Peyer's patch (tissue), 4 donors: ENCODE data around the gene LCN9.

Source experiments
- CTCF ChIP-seq, 6 experiments: fragments of 450-650 bp in 4 of 6; fragments of 200-600 bp in 2 of 6; sonication (generic) in 1 of 6; IDR thresholded peaks; one replicate each; pipeline ENCODE4 v1.5.1; 2017 to 2019; ENCODE audit warnings: antibody characterized with exemption in 6 of 6, mild to moderate bottlenecking in 3 of 6, moderate library complexity in 1 of 6
- POLR2A ChIP-seq, 2 donors: fragments of 450-650 bp; IDR thresholded peaks; one replicate each; pipeline ENCODE4 v1.5.1; 2017; ENCODE audit warnings: antibody characterized with exemption in 2 of 2, mild to moderate bottlenecking in 2 of 2, moderate library complexity in 2 of 2

GRCh38 chr9:135701067-135701958 is 38.2 kb downstream of the LCN9 start:
- TF ChIP-seq CTCF (IDR thresholded peaks at IDR 0.05): no peak
- TF ChIP-seq POLR2A (IDR thresholded peaks at IDR 0.05): no peak
